ENCODE measurements around the gene TMEFF1. TPM values are rescaled to one million over a fixed set of nuclear protein-coding genes. Genes with fewer than 3 reads are reported as not detected.

TMEFF1 gene
- total RNA-seq, 4 donors from 2014 or later: 0.50 to 1.7 (median 0.73) TPM

GRCh38 chr9:100427366-100428263 lies 45.3 kb upstream of the TMEFF1 start:
- H3K4me1 ChIP-seq: peaks cover 32 to 41% (median 37%) of the 10 kb centered on the region in 4 donors
- no peak for DNase-seq (ENCODE audit: extremely low spot score)
- peak overlapping the region; percentile 82 to 98 (median 86) for H3K4me3 ChIP-seq
- H3K36me3 ChIP-seq: no peaks in the 10 kb centered on the region
- TF ChIP-seq POLR2AphosphoS5 (IDR thresholded peaks at IDR 0.05) (peak in 1 of 2 donors; percentile 41), EP300 (IDR thresholded peaks at IDR 0.05) (no peak), POLR2A (IDR thresholded peaks at IDR 0.05; ENCODE audit: low read depth) (no peak)
- TF ChIP-seq, protein P1, sequence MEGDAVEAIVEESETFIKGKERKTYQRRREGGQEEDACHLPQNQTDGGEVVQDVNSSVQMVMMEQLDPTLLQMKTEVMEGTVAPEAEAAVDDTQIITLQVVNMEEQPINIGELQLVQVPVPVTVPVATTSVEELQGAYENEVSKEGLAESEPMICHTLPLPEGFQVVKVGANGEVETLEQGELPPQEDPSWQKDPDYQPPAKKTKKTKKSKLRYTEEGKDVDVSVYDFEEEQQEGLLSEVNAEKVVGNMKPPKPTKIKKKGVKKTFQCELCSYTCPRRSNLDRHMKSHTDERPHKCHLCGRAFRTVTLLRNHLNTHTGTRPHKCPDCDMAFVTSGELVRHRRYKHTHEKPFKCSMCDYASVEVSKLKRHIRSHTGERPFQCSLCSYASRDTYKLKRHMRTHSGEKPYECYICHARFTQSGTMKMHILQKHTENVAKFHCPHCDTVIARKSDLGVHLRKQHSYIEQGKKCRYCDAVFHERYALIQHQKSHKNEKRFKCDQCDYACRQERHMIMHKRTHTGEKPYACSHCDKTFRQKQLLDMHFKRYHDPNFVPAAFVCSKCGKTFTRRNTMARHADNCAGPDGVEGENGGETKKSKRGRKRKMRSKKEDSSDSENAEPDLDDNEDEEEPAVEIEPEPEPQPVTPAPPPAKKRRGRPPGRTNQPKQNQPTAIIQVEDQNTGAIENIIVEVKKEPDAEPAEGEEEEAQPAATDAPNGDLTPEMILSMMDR (IDR thresholded peaks at IDR 0.05): no peak
- H3K27me3 ChIP-seq: no peaks in the 10 kb centered on the region
- intact Hi-C loops (cut with DNase I): loop anchor here (5.0 kb wide), 2 partner anchors 75 to 170 kb away; partner anchors contain the start of gene TEX10
- no peaks in the 10 kb centered on the region for H3K9me3 ChIP-seq
- H3K27ac ChIP-seq (replicated peaks in 1 of 4): peak overlapping the region; percentile 94 to 97 (median 96)
- WGBS: 3% methylated on average over 39 of the region's 65 CpGs

- Histone ChIP-seq H3K36me3 (no peaks in the 10 kb centered on the region), H3K4me1 (peaks cover 32 to 42% (median 37%) of the 10 kb centered on the region in 4 donors), H3K4me3 (no peak overlapping the region), H3K27ac (replicated peaks in 1 of 4) (peak overlapping the region; percentile 94 to 97 (median 96)), H3K9me3 (no peaks in the 10 kb centered on the region), H3K27me3 (no peaks in the 10 kb centered on the region)
- no peak for DNase-seq (ENCODE audit: extremely low spot score)
- peak; percentile 86 for TF ChIP-seq POLR2AphosphoS5 (IDR thresholded peaks at IDR 0.05)
- TF ChIP-seq EP300 (IDR thresholded peaks at IDR 0.05): no peak
- 46% methylated on average over 9 of the region's 9 CpGs for WGBS
- intact Hi-C loops (cut with DNase I): loop anchor here (5.0 kb wide), 2 partner anchors 77 to 168 kb away; partner anchors contain the start of gene TEX10
These were observed 43.9 kb upstream of the TMEFF1 start for GRCh38 chr9:100428871-100429654.

DNA sequence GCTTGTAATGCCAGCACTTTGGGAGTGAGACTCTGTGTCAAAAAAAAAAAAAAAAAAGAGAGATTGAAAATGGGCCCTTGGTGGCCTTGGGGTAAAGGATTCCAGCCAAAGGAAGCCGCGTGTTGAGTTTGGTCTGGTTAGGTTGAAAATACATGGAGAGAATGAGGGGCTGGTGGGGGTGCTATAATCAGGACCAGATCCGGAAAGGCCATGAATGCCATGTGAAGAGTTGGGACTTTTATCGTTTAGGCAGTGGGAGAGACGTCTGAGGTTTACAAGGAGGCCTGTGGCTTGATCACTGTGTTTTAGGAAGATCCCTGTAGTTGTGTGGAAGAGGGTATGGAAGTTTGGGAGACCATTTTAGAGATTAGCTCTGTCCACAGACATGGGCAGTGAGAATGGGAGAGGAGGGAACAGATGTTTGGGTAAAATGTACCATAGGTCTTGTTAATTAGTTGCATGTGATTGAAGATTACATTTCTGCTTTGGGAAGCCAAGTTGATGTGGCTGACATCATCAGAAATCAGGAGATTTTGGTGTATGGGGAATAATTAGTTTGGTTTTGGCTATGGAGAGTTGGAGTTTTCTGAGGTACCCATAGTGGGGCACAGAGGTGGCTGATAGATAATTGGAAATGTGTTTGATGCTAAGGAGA lies 42.5 kb upstream of the TMEFF1 start:
- WGBS: 93% methylated on average over 5 of the region's 5 CpGs
- Histone ChIP-seq H3K4me1 (peaks cover 34 to 42% (median 37%) of the 10 kb centered on the region in 4 donors), H3K4me3 (no peak overlapping the region), H3K9me3 (no peaks in the 10 kb centered on the region), H3K27ac (replicated peaks in 1 of 4) (no peak overlapping the region), H3K36me3 (no peaks in the 10 kb centered on the region), H3K27me3 (no peaks in the 10 kb centered on the region)
- TF ChIP-seq POLR2AphosphoS5 (IDR thresholded peaks at IDR 0.05): no peak
- TF ChIP-seq EP300 (IDR thresholded peaks at IDR 0.05): no peak
- TF ChIP-seq, protein P1 (IDR thresholded peaks at IDR 0.05): no peak
- TF ChIP-seq POLR2A (IDR thresholded peaks at IDR 0.05; ENCODE audit: low read depth): no peak
- DNase-seq (ENCODE audit: extremely low spot score): no peak
- intact Hi-C loops (cut with DNase I): no loop called here

GRCh38 chr9:100431886-100432285 lies 41.1 kb upstream of the TMEFF1 start:
- Histone ChIP-seq H3K36me3 (no peaks in the 10 kb centered on the region), H3K27ac (replicated peaks in 1 of 4) (no peak overlapping the region), H3K9me3 (no peaks in the 10 kb centered on the region), H3K4me1 (peaks cover 22 to 40% (median 33%) of the 10 kb centered on the region in 4 donors), H3K27me3 (no peaks in the 10 kb centered on the region), H3K4me3 (no peak overlapping the region)
- WGBS: 93% methylated on average over 5 of the region's 5 CpGs
- no peak for DNase-seq (ENCODE audit: extremely low spot score)
- intact Hi-C loops (cut with DNase I): no loop called here
- TF ChIP-seq POLR2A (IDR thresholded peaks at IDR 0.05; ENCODE audit: low read depth) (no peak), POLR2AphosphoS5 (IDR thresholded peaks at IDR 0.05) (no peak), EP300 (IDR thresholded peaks at IDR 0.05) (no peak)
- TF ChIP-seq, protein P1 (IDR thresholded peaks at IDR 0.05): no peak
